ENCODE data around the gene LRRC74A.

DNA sequence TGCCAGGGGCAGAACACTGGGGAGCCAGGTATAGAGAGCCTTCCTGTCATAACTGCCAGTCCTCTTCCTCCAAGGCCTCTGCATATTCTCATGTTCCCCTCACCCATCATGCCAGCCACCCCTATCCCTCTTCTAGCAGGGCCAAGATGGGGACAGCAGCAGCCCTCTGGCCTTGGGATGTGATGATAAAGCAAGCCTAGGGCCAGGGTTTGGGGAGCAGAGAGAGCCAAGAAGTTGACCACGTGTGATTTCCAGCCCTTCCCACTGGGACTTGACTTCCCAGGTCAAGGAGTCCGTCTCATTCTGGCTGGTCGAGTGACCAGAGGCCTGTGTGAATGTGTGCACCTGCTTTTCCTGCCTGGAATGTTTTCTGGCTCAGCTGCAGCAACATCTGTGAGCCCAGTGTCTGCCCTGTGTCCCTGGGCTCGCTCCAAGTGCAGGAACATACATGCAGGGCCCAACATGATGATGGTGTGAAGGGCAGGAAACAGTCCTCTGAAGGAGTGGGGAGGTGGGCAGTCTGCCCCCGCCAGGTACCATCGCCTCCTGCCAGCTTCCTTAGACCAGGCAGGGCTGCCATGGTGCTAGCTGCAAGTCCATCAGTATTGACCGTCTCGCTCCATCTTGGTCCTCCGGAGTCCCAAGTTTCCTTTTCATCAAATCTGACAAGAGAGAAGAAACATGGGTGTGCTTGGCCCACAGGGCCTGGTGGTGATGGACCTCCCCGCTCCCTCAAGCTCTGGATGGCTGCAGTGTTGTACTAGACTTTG is 43.9 kb upstream of the LRRC74A start:
- TF ChIP-seq, protein P1, sequence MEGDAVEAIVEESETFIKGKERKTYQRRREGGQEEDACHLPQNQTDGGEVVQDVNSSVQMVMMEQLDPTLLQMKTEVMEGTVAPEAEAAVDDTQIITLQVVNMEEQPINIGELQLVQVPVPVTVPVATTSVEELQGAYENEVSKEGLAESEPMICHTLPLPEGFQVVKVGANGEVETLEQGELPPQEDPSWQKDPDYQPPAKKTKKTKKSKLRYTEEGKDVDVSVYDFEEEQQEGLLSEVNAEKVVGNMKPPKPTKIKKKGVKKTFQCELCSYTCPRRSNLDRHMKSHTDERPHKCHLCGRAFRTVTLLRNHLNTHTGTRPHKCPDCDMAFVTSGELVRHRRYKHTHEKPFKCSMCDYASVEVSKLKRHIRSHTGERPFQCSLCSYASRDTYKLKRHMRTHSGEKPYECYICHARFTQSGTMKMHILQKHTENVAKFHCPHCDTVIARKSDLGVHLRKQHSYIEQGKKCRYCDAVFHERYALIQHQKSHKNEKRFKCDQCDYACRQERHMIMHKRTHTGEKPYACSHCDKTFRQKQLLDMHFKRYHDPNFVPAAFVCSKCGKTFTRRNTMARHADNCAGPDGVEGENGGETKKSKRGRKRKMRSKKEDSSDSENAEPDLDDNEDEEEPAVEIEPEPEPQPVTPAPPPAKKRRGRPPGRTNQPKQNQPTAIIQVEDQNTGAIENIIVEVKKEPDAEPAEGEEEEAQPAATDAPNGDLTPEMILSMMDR (IDR thresholded peaks at IDR 0.05; ENCODE audit: extremely low read depth in 1 of 2, insufficient read depth in 1 of 2, low read depth in 1 of 2, low read length in 2 of 2), result no peak
- TF ChIP-seq POLR2AphosphoS5 (IDR thresholded peaks at IDR 0.05; ENCODE audit: insufficient read depth, low read depth, low read length), result no peak
- TF ChIP-seq JUN (IDR thresholded peaks at IDR 0.05; ENCODE audit: borderline replicate concordance, insufficient read depth, insufficient read length, low read depth), result no peak
- no peak for TF ChIP-seq EZH2 (IDR thresholded peaks at IDR 0.05; ENCODE audit: borderline replicate concordance, low read depth, low read length, severe bottlenecking)

Data from endothelial cell of umbilical vein (primary cell).